Lower leg skin (tissue), 3 donors: ENCODE results near the gene RASA4B.
"Not testable (repeated sequence)": the region's sequence is repeated elsewhere in the genome, so short reads cannot be mapped to it uniquely, and the experiment has no call there.

Experiments used
- POLR2A ChIP-seq, 2 donors: fragments of 450-650 bp; IDR thresholded peaks; one replicate each; pipeline ENCODE4 v1.6.1; 2016 to 2017; ENCODE audit warnings: antibody characterized with exemption in 2 of 2, mild to moderate bottlenecking in 1 of 2, moderate library complexity in 1 of 2
- TF ChIP-seq, protein P1 (sequence below), 3 donors: fragments of 450-650 bp; IDR thresholded peaks; one replicate each; pipeline ENCODE4 v1.5.1; 2016; ENCODE audit warnings: antibody characterized with exemption in 3 of 3, mild to moderate bottlenecking in 3 of 3, moderate library complexity in 2 of 3

DNA sequence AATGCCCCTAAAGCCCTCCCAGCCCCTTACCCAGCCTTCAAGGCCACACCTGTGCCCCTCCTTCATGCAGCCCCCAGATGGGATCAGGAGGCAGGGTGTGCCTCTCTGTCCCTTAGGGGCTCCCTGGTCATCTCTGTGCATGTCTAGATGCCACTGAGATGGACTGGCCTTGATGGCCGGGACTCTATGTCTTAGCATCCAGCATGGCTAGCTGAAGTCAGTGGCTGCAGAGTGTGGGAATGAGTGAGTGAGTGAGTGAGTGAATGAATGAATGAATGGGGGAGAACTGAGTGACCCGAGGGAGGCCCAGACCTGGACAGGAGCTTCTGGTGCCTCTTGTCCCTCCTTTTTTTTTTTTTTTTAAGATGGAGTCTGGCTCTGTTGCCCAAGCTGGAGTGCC is 14.6 kb upstream of the RASA4B start:
- TF ChIP-seq, protein P1, sequence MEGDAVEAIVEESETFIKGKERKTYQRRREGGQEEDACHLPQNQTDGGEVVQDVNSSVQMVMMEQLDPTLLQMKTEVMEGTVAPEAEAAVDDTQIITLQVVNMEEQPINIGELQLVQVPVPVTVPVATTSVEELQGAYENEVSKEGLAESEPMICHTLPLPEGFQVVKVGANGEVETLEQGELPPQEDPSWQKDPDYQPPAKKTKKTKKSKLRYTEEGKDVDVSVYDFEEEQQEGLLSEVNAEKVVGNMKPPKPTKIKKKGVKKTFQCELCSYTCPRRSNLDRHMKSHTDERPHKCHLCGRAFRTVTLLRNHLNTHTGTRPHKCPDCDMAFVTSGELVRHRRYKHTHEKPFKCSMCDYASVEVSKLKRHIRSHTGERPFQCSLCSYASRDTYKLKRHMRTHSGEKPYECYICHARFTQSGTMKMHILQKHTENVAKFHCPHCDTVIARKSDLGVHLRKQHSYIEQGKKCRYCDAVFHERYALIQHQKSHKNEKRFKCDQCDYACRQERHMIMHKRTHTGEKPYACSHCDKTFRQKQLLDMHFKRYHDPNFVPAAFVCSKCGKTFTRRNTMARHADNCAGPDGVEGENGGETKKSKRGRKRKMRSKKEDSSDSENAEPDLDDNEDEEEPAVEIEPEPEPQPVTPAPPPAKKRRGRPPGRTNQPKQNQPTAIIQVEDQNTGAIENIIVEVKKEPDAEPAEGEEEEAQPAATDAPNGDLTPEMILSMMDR (IDR thresholded peaks at IDR 0.05) = not testable (repeated sequence)
- not testable (repeated sequence) for TF ChIP-seq POLR2A (IDR thresholded peaks at IDR 0.05)
